DND-41 (cell line): ENCODE data around the gene ERG.

ENCODE experiments used
- CTCF ChIP-seq: IDR thresholded peaks from 2 replicates; pipeline ENCODE4 v1.5.1; 2012; ENCODE audit warnings: borderline replicate concordance, low read length, moderate library complexity, mild to moderate bottlenecking; ENCODE audit not compliant: poor library complexity, severe bottlenecking; ENCODE audit errors: extremely low read depth
- EZH2 ChIP-seq: IDR thresholded peaks from 3 replicates; pipeline ENCODE4 v1.6.1; 2012; ENCODE audit warnings: borderline replicate concordance, low read depth, mild to moderate bottlenecking, moderate library complexity, low read length, inconsistent platforms; ENCODE audit not compliant: severe bottlenecking

DNA sequence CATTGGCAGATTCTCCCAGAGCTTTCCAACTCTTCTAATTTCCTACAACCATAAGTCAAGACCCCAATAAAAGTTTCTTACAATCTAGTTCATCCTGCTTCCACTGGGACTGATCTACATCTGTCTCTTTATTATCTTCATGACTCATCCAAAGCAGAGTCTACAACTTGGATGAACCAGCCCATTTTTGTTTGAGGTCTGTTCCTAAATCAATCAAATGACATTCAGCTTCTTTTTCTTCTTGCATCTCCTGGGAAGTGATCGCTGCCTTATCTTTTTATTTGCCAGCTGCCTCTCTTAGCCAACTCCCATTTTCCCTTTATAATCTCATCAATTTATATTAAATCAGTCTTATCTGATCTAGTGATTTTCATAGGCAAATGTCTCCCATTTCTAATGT lies 105.6 kb downstream of the ERG start:
- TF ChIP-seq EZH2: no peak
- TF ChIP-seq CTCF: no peak
